HFF-Myc (cell line): ENCODE results near the gene WWOX.

Source experiments
- DNase-seq: peaks from one replicate; pipeline ENCODE4 v3.0.0-alpha.2; 2011; ENCODE audit warnings: low read depth; ENCODE audit errors: extremely low read depth
- H3K4me3 ChIP-seq: replicated peaks from 2 replicates; pipeline ENCODE4 v1.5.1; 2011; ENCODE audit warnings: low read depth, mild to moderate bottlenecking, control low read depth, low read length
- CTCF ChIP-seq: IDR thresholded peaks from 2 replicates; pipeline ENCODE4 v1.5.1; 2012; ENCODE audit warnings: mild to moderate bottlenecking, low read depth, low read length, control low read depth; ENCODE audit errors: missing control alignments

The WWOX gene

GRCh38 chr16:79128706-79129105 is 1029.3 kb downstream of the WWOX start:
- no peak for TF ChIP-seq CTCF
- H3K4me3 ChIP-seq, result no peak overlapping the region
- no peak for DNase-seq

- no peak overlapping the region for H3K4me3 ChIP-seq
- no peak for DNase-seq
- TF ChIP-seq CTCF, result no peak
These were observed 1031.2 kb downstream of the WWOX start for GRCh38 chr16:79130616-79131015.

GRCh38 chr16:79131321-79132075 is 1032.0 kb downstream of the WWOX start:
- no peak for DNase-seq
- TF ChIP-seq CTCF, result no peak
- H3K4me3 ChIP-seq, result no peak overlapping the region

- no peak for TF ChIP-seq CTCF
These were observed 1033.2 kb downstream of the WWOX start for GRCh38 chr16:79132701-79133100.

GRCh38 chr16:79134300-79134699 is 1034.8 kb downstream of the WWOX start:
- no peak for TF ChIP-seq CTCF
- no peak for DNase-seq
- H3K4me3 ChIP-seq, result no peak overlapping the region

More at GRCh38 chr16:79132701-79133100, 1033.2 kb downstream of the WWOX start:
- H3K4me3 ChIP-seq, result no peak overlapping the region
- no peak for DNase-seq

- DNase-seq, result no peak
- no peak for TF ChIP-seq CTCF
- H3K4me3 ChIP-seq, result no peak overlapping the region
These were observed 1037.5 kb downstream of the WWOX start for GRCh38 chr16:79136955-79137354.
